AG04449 (cell line): ENCODE data around the gene ANKS1B.

Source experiments
- CTCF ChIA-PET: fragments of 350-600 bp; formaldehyde crosslinking; extraction: SDS; loops from one replicate; lab custom pipeline; 2021; ENCODE audit warnings: antibody characterized with exemption; lab: Yijun Ruan, JAX
- POLR2A ChIA-PET: fragments of 400-600, 350-600 bp; formaldehyde crosslinking; extraction: SDS; loops from one replicate; lab custom pipeline; 2020; ENCODE audit warnings: antibody characterized with exemption, inconsistent platforms; lab: Yijun Ruan, JAX
- DNase-seq: peaks from one replicate; pipeline ENCODE4 v3.0.0-alpha.2; 2010; ENCODE audit warnings: low read depth, low spot score
- H3K4me3 ChIP-seq: 2 replicates; pipeline ENCODE4 v1.5.1; 2011; ENCODE audit warnings: low read depth, mild to moderate bottlenecking, control low read depth, low read length
- TF ChIP-seq, protein P1 (sequence below): IDR thresholded peaks from one replicate; pipeline ENCODE4 v1.5.1; 2011; ENCODE audit warnings: mild to moderate bottlenecking, moderate library complexity, low read length, control low read depth, inconsistent platforms; ENCODE audit not compliant: insufficient read depth; ENCODE audit errors: missing control alignments

ANKS1B gene

DNA sequence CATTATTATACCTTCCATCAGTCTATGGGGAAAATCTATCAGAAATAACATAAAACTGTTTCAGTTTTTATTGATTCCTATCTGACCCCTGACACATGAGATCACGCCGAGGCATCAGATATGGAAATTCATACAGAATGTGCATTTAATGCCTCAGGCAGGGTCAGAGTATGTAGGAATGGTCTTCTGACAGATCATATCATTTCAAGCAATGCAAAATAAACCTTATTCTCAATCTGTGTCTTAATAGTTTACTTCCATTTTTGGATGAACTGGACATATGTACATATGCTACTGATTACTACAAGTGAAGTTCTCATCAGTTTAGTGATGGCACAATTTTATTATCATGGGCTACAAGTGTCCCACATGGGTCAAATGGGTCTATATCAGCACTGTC, 150.0 kb downstream of the ANKS1B start:
- H3K4me3 ChIP-seq = no peak overlapping the region
- ChIA-PET CTCF (no interaction called here), POLR2A (no interaction called here)
- no peak for DNase-seq
- TF ChIP-seq, protein P1, sequence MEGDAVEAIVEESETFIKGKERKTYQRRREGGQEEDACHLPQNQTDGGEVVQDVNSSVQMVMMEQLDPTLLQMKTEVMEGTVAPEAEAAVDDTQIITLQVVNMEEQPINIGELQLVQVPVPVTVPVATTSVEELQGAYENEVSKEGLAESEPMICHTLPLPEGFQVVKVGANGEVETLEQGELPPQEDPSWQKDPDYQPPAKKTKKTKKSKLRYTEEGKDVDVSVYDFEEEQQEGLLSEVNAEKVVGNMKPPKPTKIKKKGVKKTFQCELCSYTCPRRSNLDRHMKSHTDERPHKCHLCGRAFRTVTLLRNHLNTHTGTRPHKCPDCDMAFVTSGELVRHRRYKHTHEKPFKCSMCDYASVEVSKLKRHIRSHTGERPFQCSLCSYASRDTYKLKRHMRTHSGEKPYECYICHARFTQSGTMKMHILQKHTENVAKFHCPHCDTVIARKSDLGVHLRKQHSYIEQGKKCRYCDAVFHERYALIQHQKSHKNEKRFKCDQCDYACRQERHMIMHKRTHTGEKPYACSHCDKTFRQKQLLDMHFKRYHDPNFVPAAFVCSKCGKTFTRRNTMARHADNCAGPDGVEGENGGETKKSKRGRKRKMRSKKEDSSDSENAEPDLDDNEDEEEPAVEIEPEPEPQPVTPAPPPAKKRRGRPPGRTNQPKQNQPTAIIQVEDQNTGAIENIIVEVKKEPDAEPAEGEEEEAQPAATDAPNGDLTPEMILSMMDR = no peak

DNA sequence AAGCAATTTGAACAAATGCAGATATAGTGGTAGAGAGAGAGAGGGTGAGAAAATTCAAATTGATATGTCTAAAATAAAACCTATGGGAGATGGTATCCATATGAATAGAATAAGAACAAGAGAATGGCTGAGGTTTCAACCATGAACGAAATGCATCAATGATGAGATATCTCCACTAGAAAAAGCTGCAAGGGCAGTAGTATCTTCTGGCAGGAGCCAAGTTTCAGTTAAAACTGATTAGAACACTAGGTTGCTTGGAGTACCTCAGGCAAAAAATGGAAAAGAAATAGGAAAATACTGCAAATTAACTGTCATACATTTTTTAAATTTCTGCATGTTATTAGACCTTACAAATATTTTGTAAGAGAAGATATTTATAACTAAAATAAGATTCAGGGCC, 151.3 kb downstream of the ANKS1B start:
- DNase-seq = no peak
- TF ChIP-seq, protein P1 = no peak
- ChIA-PET POLR2A (no interaction called here), CTCF (no interaction called here)
- no peak overlapping the region for H3K4me3 ChIP-seq

DNA sequence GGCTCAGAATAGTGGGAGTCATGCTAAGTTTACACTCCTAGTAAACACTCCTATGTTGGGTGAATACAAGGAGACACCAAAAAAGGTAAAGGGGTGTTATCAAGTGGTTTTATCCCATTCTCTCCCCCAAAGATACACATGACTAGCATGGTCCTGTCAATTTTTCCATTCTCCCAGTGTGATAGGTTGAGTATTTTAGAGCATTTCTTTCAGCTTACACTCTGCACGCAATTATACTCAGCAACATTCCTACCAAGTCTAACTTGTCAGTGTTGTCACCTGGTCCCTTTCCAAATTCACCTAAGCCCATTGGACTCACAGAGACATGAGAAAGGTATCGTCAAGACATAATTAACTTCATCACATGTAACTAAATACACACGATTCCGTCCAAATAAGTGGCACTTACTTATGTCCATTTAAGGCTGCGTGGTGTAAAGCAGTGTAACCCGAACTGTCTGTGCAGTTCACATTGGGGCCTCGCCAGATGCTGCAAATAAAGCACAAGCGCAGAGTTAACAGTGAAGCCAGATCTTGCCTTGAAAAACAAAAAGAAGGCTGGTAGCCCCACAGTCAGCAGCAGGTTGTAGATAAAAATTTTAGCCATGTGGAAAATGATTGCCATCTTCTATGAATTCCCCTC, 159.7 kb downstream of the ANKS1B start:
- TF ChIP-seq, protein P1 = no peak
- CTCF ChIA-PET = no interaction called here
- POLR2A ChIA-PET = no interaction called here
- DNase-seq = no peak
- no peak overlapping the region for H3K4me3 ChIP-seq

DNA sequence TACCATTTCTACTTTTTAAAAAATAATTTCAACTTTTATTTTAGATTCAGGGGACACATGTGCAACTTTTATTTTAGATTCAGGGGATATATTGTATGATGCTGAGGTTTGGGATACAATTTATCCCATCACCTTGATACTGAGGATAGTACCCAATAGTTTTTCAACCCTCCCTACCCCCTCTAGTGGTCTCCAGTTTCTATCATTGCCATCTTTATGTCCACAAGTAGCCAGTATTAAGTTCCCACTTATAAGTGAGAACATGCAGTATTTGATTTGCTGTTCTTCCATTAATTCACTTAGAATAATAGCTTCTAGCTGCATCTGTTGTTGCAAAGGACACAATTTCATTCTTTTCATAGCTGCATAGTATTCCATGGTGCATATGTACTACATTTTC, 162.5 kb downstream of the ANKS1B start:
- CTCF ChIA-PET = no interaction called here
- TF ChIP-seq, protein P1 = no peak
- DNase-seq = no peak
- POLR2A ChIA-PET = no interaction called here
- no peak overlapping the region for H3K4me3 ChIP-seq

DNA sequence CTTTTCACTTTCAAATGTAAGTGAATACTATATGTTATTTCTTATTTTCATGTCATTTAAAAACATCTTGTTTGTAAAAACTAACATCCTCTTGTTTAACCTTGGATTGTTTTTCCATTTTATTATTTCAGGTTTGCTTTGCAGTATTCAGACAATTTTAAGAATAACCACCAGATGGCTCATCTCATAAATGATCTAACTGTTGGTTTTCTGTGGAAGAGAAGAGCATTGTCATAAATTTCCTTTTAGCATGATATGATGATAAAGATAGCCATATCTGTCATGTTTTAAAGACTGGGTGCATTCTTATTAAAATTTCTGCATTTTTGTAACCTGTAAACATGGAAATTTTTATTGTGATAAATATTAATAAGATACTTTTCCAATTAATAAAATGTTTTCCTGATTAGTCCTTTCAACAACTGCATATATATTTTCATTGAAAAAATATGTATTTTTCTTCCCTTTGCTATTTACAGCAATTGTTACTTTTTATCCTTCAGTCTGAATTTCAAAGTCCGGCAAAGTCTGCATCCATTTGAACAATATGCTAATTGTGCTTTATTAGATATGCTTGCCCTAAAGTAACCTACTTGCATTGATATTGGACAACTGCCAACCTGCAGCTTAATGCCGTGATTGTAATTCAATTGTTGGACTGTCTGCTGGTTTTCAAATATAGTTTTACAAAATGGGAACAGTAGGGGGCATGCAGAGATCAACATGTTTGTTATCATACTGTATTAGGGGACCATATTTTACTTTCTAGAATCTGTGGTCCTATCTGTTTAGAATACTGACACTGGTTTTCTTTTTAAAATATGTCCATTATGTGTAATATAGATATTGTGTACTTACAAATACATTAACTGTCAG, 173.8 kb downstream of the ANKS1B start:
- TF ChIP-seq, protein P1 = no peak
- CTCF ChIA-PET = interaction anchor here (0.5 kb wide), 1 partner anchor 140 kb away, joined by 3 read pairs; no protein-coding TSS in a partner anchor
- POLR2A ChIA-PET = no interaction called here
- DNase-seq = no peak
- no peak overlapping the region for H3K4me3 ChIP-seq

DNA sequence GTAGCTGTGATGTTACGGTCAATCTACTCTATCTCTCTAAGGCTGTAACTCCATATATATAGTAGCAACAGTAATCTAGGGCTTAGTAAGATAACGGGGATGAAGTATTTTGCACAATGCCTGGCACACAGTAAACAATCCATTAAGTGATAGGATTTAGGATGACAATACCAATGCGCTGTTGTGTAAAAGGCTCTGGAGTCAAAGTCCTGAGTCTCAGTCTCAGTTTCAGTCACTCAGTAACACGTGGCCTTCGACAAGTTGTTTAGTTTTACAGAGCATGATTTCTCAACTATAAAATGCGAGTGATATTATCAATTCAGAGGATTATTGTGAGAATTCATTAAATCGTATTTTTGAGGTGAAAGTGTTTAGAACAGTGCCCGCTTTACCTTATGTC, 174.8 kb downstream of the ANKS1B start:
- ChIA-PET CTCF (no interaction called here), POLR2A (no interaction called here)
- TF ChIP-seq, protein P1 = no peak
- no peak for DNase-seq
- no peak overlapping the region for H3K4me3 ChIP-seq
